ENCODE data around the gene PHC2. TPM values are rescaled to one million over a fixed set of nuclear protein-coding genes. Genes with fewer than 3 reads are reported as not detected.

The PHC2 gene
- 100 to 1,000 TPM in 1 of 2 donors, 10 to 100 TPM in 1; 79.9 to 141 TPM for total RNA-seq
- 100 to 1,000 TPM; 102 to 311 TPM for polyA plus RNA-seq
- long read RNA-seq, donor 1, transcript PHC2-202 (7 exons, 2,550 nt): major isoform, 14 of 25 reads
- long read RNA-seq, donor 1, partial matches to known transcripts: 5 of 25 reads
- long read RNA-seq, donor 1, other reads (novel, unspliced or antisense): 6 of 25 reads
- long read RNA-seq, donor 2, partial matches to known transcripts: 5 of 9 reads
- long read RNA-seq, donor 2, other reads (novel, unspliced or antisense): 0 of 9 reads
- long read RNA-seq, donor 3, transcript PHC2-202 (7 exons, 2,550 nt): major isoform, 10 of 10 reads
- long read RNA-seq, donor 3, partial matches to known transcripts: 0 of 10 reads
- long read RNA-seq, donor 3, other reads (novel, unspliced or antisense): 0 of 10 reads
- long read RNA-seq, donor 4, partial matches to known transcripts: 0 of 2 reads
- long read RNA-seq, donor 4, other reads (novel, unspliced or antisense): 0 of 2 reads
- long read RNA-seq, donor 5, transcript PHC2-202 (7 exons, 2,550 nt): major isoform, 17 of 46 reads
- long read RNA-seq, donor 5, partial matches to known transcripts: 20 of 46 reads
- long read RNA-seq, donor 5, other reads (novel, unspliced or antisense): 8 of 46 reads

GRCh38 chr1:33430692-33431593 lies at the start of gene PHC2:
Gene PHC2, minus strand, starts transcription at chr1:33431095. Its CDS starts 55,556 bp downstream, at chr1:33375539.
- Histone ChIP-seq H3K36me3 (ENCODE audit: control insufficient read depth in 4 of 4, insufficient read depth in 4 of 4, low read length in 4 of 4) (no peaks in the 10 kb centered on the region), H3K27me3 (ENCODE audit: control insufficient read depth in 3 of 3, insufficient read depth in 3 of 3, low read length in 2 of 3) (peaks cover 0 to 8% (median 6%) of the 10 kb centered on the region in 3 donors), H3K4me3 (peak within 1 kb of the TSS; percentile 88), H3K9ac (ENCODE audit: insufficient read depth in 1 of 2, low read length in 2 of 2) (peak within 1 kb of the TSS in 1 of 2 donors; percentile 17), H3K27ac (ENCODE audit: low read depth in 1 of 2, low read length in 1 of 2) (peak within 1 kb of the TSS; percentile 48 to 91), H3K4me1 (ENCODE audit: control insufficient read depth in 5 of 5, insufficient read depth in 5 of 5, low read length in 5 of 5) (peaks cover 0 to 48% (median 4%) of the 10 kb centered on the region in 5 donors), H3K9me3 (ENCODE audit: control insufficient read depth in 4 of 4, insufficient read depth in 3 of 4, low read length in 3 of 4) (no peaks in the 10 kb centered on the region)
- ATAC-seq (ENCODE audit: insufficient read depth, low FRiP score): peak; percentile 94
- TF ChIP-seq CTCF (IDR thresholded peaks at IDR 0.05; ENCODE audit: control extremely low read depth, extremely low read depth): no peak
- peak; percentile 95 to 97 (median 96) for DNase-seq
- WGBS, 2 donors: 2% methylated on average over 51 to 91 of the region's 91 CpGs

GRCh38 chr1:33477451-33477850 lies 46.6 kb upstream of the PHC2 start:
- ATAC-seq (ENCODE audit: insufficient read depth, low FRiP score): no peak
- Histone ChIP-seq H3K9me3 (ENCODE audit: control insufficient read depth in 4 of 4, insufficient read depth in 3 of 4, low read length in 3 of 4) (no peaks in the 10 kb centered on the region), H3K4me3 (no peak overlapping the region), H3K4me1 (ENCODE audit: control insufficient read depth in 5 of 5, insufficient read depth in 5 of 5, low read length in 5 of 5) (peaks cover 0 to 12% (median 7%) of the 10 kb centered on the region in 5 donors), H3K9ac (ENCODE audit: insufficient read depth in 1 of 2, low read length in 2 of 2) (no peak overlapping the region), H3K27me3 (ENCODE audit: control insufficient read depth in 3 of 3, insufficient read depth in 3 of 3, low read length in 2 of 3) (no peaks in the 10 kb centered on the region), H3K36me3 (ENCODE audit: control insufficient read depth in 4 of 4, insufficient read depth in 4 of 4, low read length in 4 of 4) (peaks cover 0 to 11% (median 7%) of the 10 kb centered on the region in 4 donors), H3K27ac (ENCODE audit: low read depth in 1 of 2, low read length in 1 of 2) (no peak overlapping the region)
- 75 to 85% methylated on average over 4 of the region's 4 CpGs for WGBS, 2 donors
- TF ChIP-seq CTCF (IDR thresholded peaks at IDR 0.05; ENCODE audit: control extremely low read depth, extremely low read depth): no peak
- no peak for DNase-seq

- no peak for TF ChIP-seq CTCF (IDR thresholded peaks at IDR 0.05; ENCODE audit: control extremely low read depth, extremely low read depth)
- Histone ChIP-seq H3K27ac (ENCODE audit: low read depth in 1 of 2, low read length in 1 of 2) (peak overlapping the region in 1 of 2 donors; percentile 86), H3K27me3 (ENCODE audit: control insufficient read depth in 3 of 3, insufficient read depth in 3 of 3, low read length in 2 of 3) (no peaks in the 10 kb centered on the region), H3K9me3 (ENCODE audit: control insufficient read depth in 4 of 4, insufficient read depth in 3 of 4, low read length in 3 of 4) (no peaks in the 10 kb centered on the region), H3K4me1 (ENCODE audit: control insufficient read depth in 5 of 5, insufficient read depth in 5 of 5, low read length in 5 of 5) (peaks cover 0 to 17% (median 12%) of the 10 kb centered on the region in 5 donors), H3K9ac (ENCODE audit: insufficient read depth in 1 of 2, low read length in 2 of 2) (no peak overlapping the region), H3K4me3 (no peak overlapping the region), H3K36me3 (ENCODE audit: control insufficient read depth in 4 of 4, insufficient read depth in 4 of 4, low read length in 4 of 4) (peaks cover 0 to 2% (median 0%) of the 10 kb centered on the region in 4 donors)
- DNase-seq (no peak), ATAC-seq (ENCODE audit: insufficient read depth, low FRiP score) (no peak)
These were observed 43.0 kb upstream of the PHC2 start for GRCh38 chr1:33473900-33474299.

Data from lung (tissue), 16 donors.